ENCODE results near the gene CMTM3.

DNA sequence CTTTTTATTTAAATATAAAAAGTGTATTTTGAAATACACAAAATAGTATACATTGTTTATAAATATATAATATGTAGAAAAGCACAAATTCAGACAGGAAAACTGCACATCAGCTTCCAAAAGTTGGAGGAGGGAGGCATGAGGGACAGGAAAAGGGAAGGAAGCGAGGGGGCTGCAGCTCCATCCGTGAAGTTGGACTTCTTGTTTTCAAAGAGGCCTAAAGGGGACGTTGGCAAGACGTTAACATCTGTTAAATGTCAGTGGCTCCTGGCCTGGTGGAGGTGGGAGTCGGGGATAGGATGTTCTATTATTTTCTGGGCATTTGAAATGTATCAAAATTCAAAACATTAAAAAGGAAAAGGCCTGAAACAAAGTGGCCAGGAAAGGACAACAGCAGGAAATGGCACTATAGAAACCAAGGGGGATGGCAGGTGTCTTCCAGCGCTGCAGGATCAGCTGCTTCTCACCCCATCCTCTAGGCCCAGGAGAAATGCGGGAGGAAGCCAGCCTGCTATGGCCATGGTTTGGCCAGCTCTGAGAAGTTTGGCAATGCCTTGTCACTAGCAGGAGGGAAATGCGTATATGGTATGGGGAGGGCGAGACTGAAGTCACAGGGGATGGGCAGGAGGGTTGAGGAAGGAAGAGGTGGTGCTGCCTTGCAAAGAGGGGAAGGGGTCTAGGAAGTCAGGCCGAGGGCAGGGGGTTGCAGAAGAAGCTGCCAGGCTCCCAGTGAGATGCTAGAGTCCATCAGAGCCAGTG is 18.8 kb upstream of the CMTM3 start:
- no peak for TF ChIP-seq EZH2 (IDR thresholded peaks at IDR 0.05; ENCODE audit: low read length)
- TF ChIP-seq, protein P1, sequence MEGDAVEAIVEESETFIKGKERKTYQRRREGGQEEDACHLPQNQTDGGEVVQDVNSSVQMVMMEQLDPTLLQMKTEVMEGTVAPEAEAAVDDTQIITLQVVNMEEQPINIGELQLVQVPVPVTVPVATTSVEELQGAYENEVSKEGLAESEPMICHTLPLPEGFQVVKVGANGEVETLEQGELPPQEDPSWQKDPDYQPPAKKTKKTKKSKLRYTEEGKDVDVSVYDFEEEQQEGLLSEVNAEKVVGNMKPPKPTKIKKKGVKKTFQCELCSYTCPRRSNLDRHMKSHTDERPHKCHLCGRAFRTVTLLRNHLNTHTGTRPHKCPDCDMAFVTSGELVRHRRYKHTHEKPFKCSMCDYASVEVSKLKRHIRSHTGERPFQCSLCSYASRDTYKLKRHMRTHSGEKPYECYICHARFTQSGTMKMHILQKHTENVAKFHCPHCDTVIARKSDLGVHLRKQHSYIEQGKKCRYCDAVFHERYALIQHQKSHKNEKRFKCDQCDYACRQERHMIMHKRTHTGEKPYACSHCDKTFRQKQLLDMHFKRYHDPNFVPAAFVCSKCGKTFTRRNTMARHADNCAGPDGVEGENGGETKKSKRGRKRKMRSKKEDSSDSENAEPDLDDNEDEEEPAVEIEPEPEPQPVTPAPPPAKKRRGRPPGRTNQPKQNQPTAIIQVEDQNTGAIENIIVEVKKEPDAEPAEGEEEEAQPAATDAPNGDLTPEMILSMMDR (optimal IDR thresholded peaks at IDR 0.05 in 1 of 3, IDR thresholded peaks at IDR 0.05 in 1 of 3, conservative IDR thresholded peaks at IDR 0.05 in 1 of 3; ENCODE audit: extremely low read depth in 1 of 3, insufficient read depth in 2 of 3, low read length in 3 of 3) = no peak
